GM19043 (cell line): ENCODE results near the gene SYDE2.
A peak's percentile ranks its signal among the peaks of the same experiment; 100 is the strongest.
"Not testable (repeated sequence)": the region's sequence is repeated elsewhere in the genome, so short reads cannot be mapped to it uniquely, and the experiment has no call there.

Experiments
- ATAC-seq: cut with Tn5 transposase; IDR thresholded peaks from one replicate; pipeline ENCODE4 v1.9.1; 2021; ENCODE audit warnings: low read depth; ENCODE audit not compliant: unreplicated experiment

The SYDE2 gene

DNA sequence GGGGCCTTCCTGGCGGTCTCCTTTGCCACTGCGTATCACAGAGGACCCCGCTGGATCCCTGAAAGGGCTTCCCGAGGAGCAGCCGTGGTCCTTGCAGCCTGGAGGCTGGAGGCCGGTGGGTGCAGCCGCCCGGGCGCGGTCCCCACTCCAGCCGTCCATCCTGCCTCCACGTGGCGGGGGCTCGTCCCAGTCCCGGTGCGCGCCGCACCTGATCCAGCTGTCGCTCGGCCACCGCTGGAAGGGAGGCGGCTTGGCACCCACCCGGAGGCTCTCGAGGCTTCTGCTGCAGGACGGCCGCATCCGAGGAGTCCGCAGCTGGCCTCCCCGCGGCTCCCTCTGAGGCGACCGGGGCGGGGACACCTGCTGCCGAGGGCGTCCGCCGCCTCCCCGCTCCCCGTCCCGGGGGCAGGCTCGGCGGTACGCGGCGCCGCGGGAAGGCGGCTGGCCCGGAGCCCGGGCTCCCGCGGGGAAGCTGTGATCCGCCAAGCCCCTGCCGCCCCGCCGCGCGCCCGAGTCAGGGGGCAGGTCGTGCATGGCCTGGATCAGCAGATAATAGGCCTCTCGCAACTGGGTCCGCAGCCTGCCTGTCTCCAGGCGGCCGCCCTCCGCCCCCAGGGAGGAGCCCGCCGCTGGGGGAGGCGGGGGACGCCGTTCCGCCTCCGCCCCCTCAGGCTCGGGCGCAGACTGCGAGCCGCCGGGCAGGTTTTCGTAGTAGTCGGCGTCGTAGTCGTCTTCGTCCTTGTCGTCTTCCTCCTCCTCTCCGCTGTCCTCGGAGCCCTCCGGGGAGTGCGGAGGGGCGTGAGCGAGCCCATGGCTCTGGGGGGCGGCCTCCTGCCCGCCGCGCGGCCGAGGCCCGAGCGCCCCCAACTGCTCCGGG, at the start of gene SYDE2:
Gene SYDE2, minus strand, starts transcription at position 554 of the 877 bp plus-strand sequence. Its CDS starts 20 bp downstream, at position 534.
- peak; percentile 64 for ATAC-seq

GRCh38 chr1:85249042-85249441, 48.2 kb upstream of the SYDE2 start:
- ATAC-seq = not testable (repeated sequence)

- ATAC-seq = no peak
These were observed 45.1 kb upstream of the SYDE2 start for GRCh38 chr1:85245891-85246290.

- ATAC-seq = no peak
These were observed 44.6 kb upstream of the SYDE2 start for GRCh38 chr1:85245456-85245855.

DNA sequence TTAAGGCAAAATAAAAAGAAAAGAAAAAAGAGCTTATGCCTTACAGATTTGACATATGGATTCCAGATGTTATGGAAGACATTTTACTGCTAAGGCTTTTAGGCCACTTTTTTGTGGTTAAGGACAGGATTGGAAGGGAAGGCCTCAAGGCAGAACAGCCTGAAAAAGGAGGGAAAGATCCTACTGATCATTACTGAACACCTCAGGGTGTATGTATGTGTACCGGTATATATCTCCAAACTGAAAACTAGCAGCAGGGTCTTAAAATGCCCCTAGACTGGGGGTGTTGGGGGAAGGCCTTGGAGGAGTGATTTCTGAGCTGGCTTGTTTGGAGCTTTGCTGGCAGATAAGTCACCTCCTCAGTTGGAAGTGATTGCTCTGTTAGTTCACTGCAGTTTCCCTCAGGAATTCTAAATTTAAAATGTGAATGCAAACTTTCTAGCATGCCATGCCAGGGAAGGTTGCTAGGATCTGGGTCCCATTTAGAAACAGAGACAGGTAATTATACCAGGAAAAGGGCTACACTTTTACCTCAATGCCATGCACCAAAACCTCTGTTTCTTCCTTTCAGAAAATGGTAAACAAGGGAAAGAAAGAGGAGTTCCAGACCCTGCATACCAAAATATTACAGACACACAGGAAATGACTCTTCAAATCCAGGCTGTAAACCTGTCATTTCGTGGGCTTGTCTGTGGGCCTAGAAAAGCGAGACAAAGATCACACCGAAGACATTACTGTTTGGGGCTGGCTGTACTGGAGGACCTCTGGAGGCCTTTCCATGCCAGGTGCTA, 43.6 kb upstream of the SYDE2 start:
- no peak for ATAC-seq

- no peak for ATAC-seq
These were observed 42.6 kb upstream of the SYDE2 start for GRCh38 chr1:85243372-85243771.

DNA sequence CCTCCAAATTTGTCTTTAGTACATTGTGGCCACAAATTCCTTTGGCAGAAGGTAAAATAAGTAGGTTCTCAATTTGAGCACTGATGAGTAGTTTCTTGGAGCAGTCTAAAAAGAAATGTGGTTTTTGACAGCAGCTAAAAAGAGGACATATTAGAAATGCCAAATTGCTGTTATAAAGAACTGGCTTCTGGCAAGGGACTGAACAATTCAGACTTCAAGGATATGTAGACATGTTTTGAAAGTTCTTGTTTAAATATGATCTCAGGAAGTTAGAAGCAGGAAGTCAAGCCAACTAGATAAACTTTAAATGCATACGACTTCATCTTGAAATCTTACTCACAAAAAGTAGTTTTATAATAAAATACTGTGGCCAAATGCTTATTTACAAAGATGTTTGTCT, 39.8 kb upstream of the SYDE2 start:
- ATAC-seq = no peak

GRCh38 chr1:85240174-85240601, 39.4 kb upstream of the SYDE2 start:
- no peak for ATAC-seq

DNA sequence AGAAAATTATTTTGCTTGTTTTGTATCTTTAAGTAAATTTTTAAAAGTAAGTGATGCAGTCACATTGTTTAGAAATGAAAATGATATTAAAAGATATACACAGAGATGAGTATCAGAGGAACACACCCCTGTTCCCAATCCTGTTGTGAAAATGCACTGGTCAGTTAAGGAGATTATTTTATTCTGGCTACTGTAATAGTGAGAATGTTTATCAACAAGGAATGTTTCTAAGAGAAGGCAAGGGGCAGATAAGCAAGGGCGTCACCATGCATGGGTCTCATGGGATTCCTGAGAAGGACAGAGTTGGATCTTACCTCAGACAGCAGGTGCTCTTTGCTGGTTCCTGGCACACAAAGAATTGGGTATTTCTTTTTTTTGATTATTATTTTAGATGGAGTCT, 36.8 kb upstream of the SYDE2 start:
- ATAC-seq = no peak

DNA sequence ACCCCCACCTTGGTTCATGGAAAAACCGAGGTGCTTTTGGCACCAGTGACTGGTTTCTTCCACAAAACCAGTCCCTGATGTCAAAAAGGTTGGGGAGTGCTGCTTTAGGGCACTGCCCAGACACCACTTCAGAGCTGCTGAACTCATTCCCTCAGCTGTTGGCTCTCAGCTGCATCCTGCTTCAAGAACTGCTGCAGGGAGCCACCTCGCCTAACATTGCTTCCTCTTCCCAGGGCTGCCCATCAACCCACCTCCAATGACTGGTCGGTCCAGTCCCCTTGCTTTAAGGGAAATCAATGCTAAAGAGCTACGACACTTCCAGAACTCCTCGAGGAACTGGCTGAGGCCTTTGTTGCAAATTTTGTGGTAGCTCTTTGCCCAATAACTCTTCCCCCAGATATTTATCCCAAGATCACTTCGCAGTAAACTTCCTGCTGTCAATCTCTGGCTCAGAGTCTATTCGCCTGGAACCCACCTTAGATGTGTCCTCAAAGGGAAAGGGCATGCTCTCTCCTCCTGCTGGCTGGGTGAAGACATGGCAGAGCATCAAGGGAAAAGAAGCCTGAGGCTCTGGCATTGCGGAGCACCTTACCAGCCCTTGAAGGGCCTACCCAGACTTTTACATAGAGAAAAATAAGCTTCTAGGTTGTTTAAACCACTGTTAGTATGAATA, 29.6 kb upstream of the SYDE2 start:
- ATAC-seq = no peak

DNA sequence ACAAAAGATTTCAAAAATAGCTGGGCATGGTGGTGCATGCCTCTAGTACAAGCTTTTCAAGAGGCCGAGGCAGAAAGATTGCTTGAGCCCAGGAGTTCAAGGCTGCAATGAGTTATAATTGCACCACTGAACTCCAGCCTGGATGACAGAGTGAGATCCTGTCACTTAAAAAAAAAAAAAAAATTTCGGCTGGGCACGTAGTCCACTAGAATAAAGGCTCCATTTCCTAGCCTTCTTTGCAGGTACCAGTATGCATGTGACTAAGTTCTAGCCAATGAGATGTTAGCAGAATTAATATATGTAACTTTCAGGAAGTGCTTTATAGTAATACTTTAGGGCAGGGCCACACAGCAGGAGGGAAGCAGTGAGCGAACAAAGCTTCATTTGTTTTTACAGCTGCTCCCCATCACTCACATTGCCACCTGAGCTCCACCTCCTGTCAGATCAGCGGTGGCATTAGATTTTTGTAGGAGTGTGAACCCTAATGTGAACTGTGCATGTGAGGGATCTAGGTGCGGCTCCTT, 28.8 kb upstream of the SYDE2 start:
- ATAC-seq = no peak

DNA sequence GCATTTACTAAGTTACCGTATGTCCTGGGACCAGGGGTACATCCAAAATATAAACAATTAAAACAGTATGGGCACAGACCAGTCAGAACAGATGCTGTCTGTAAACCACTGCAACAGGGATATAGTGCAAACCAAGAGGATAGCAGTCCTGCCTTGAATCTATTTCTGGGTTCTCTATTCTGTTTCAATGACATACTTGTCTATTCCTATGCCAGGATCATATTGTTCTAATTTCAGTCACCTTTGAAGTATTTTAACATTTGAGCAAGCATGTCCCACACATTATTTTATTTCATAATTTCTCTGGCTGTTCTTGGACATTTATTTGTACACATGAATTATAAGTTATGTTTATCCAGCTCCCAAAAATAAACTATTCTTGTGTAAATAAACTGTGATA, 28.2 kb upstream of the SYDE2 start:
- ATAC-seq = no peak

GRCh38 chr1:85225624-85226380, 25.0 kb upstream of the SYDE2 start:
- ATAC-seq = no peak

GRCh38 chr1:85224734-85225623, 24.2 kb upstream of the SYDE2 start:
- ATAC-seq = no peak

DNA sequence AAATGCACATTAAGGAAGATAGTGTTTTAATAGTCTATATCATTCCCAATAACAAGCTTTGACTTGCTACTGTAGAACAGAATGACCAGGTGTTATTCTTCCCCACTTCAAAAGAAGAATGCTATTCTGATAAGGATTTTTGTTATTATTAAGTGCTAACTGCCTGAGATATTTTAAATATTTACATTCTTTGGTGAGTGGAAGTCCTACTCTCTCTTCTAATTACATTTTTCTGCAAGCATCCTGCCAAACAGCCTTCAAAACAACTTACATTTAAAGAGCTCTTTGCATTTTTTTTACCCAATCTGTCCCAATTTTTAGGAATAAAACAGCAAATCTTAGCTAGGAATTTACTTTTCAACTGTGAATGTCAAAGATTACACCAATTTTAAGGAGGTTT, 23.5 kb upstream of the SYDE2 start:
- no peak for ATAC-seq

GRCh38 chr1:85223334-85223733, 22.5 kb upstream of the SYDE2 start:
- no peak for ATAC-seq

DNA sequence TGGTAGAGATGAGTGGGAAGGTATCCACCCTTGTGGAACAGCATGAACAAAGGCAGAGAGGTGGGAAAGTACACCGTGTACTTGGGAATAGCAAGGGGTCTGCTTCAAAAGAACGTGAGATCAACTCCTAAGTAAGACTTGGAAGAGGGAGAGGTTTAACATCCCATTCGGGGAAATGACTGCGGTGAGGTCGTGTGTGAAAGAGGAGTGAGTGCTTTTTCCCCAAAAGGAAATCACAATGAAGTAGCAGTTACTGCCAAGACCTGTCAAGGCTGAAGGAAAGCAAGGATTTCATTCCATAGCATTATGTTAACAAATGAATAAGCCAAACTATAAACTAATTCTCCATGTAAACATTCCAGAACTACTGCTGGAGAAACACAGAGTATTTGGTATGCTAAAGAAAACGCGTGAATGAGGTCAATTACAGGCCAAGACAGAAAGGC, 20.0 kb upstream of the SYDE2 start:
- no peak for ATAC-seq

DNA sequence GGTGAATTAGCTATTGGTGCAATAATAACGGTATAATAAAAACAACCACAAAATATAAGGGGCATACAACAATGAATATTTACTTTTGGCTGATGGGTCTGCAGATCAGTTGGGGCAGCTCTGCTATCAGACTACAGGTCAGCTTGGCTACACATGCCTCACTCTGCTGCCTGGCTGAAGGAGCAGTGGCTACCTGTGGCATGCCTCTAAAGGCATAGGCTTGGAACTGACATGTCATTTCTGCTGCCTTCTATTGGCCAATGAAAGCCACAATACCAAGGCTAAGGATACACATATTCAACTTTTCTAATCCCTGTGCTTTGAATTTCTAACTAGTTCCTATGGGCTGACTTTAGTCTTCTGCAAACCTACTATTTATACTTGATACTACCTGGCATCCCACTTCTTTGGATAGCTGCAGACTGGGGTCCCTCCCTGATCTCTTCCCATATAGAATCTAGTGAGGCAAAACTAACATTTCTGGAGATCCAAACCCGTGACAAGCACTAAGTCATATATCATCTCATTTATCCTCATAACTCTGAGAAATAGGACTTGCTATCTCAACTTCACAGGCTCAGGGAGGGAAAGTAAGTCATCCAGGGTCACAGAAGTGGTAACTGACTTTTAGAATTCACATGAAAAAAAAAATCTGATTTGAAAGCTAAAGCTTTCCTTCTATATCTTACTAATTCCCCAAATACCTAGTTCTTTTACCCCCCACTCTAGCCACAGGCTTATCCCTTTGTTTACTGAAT, 19.2 kb upstream of the SYDE2 start:
- ATAC-seq = no peak
